HG03354 (cell line): ENCODE measurements around the gene FERMT2.
A peak's percentile ranks its signal among the peaks of the same experiment; 100 is the strongest.
"Not testable (repeated sequence)": the region's sequence is repeated elsewhere in the genome, so short reads cannot be mapped to it uniquely, and the experiment has no call there.

ENCODE experiments used
- ATAC-seq: cut with Tn5 transposase; IDR thresholded peaks from one replicate; pipeline ENCODE4 v1.9.1; 2021; ENCODE audit warnings: mild to moderate bottlenecking; ENCODE audit not compliant: unreplicated experiment, poor library complexity, severe bottlenecking

FERMT2 gene

DNA sequence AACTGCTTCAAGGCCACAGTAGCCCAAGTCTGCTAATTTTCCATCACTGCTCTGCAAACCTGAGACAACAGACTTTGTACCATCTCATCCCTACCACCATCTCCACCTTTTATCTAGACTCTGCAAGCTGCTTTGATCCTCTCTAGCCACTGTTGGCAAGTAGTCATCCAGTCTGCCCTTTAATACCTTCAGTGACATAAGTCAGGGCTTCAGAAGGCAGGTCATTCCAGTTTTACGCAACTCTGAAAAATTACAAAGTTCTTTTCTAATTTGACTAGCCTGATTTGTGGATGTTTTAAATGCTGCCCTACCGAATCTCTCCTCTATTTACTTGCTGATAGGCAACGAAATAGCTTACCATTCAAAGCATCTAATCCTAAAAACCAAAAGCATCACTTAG, 2.8 kb downstream of the FERMT2 start:
- ATAC-seq = no peak

GRCh38 chr14:52944254-52944653, 6.6 kb downstream of the FERMT2 start:
- ATAC-seq = no peak

GRCh38 chr14:52939427-52939826, 11.4 kb downstream of the FERMT2 start:
- ATAC-seq = no peak

GRCh38 chr14:52937869-52938268, 13.0 kb downstream of the FERMT2 start:
- no peak for ATAC-seq

GRCh38 chr14:52937306-52937705, 13.5 kb downstream of the FERMT2 start:
- no peak for ATAC-seq

- ATAC-seq = no peak
These were observed 14.4 kb downstream of the FERMT2 start for GRCh38 chr14:52936437-52936836.

- no peak for ATAC-seq
These were observed 15.0 kb downstream of the FERMT2 start for GRCh38 chr14:52935833-52936232.

- ATAC-seq = no peak
These were observed 16.1 kb downstream of the FERMT2 start for GRCh38 chr14:52934762-52935161.

DNA sequence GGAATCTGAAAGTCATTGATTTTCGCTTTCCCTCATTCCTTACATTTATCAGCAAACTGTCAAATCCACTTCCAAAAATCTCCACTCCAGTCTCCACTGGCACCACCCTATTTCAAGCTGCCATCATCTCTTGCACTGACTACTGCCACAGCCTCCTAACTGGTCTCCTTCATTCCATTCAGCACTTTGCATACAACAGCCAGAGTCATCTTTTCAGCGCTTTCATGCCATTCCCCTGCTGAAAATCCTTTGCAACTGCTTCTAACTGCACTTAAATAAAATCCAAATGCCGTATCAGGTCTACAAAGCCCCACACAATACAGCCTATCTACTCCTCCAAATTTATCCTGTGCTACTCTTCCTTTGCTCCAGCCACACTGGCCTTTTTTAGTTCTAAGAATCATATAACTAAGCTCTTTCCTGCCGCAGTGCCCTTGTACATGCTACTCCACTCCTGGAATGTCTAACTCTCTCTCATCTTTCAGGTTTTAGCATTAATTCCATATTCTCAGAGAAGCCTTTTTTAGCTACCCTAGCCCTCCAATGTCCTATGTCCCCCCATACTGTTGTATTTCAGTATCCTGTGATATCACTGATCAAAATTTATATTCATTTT, 21.6 kb downstream of the FERMT2 start:
- ATAC-seq = no peak

- no peak for ATAC-seq
These were observed 23.9 kb downstream of the FERMT2 start for GRCh38 chr14:52926953-52927352.

GRCh38 chr14:52923902-52924575, 26.8 kb downstream of the FERMT2 start:
- no peak for ATAC-seq

- ATAC-seq = no peak
These were observed 28.2 kb downstream of the FERMT2 start for GRCh38 chr14:52922656-52923055.

- no peak for ATAC-seq
These were observed 28.8 kb downstream of the FERMT2 start for GRCh38 chr14:52922059-52922458.

GRCh38 chr14:52920411-52920810, 30.4 kb downstream of the FERMT2 start:
- ATAC-seq = not testable (repeated sequence)

GRCh38 chr14:52919971-52920370, 30.9 kb downstream of the FERMT2 start:
- no peak for ATAC-seq

- peak; percentile 93 for ATAC-seq
These were observed 32.4 kb downstream of the FERMT2 start for GRCh38 chr14:52918486-52918885.

DNA sequence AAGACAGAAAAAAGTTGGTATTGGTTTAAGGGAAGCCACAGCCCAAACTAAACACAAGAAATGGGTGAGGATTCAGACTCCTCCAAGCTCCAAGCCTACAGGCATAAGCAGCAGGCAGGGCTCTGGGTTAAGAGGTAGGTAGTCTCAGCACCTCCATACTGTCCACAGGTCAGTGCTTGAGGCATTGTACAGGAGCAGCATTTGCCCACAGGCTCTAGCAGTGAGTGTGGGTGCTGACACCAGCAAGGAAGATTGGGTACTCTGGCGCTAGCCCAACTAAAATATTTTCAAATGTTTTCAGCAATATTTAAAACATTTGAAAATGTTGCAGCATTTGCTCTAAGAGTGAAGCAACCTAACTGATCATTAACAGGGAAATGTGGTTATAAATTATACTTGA, 33.1 kb downstream of the FERMT2 start:
- no peak for ATAC-seq

GRCh38 chr14:52914295-52914694, 36.6 kb downstream of the FERMT2 start:
- ATAC-seq = no peak

DNA sequence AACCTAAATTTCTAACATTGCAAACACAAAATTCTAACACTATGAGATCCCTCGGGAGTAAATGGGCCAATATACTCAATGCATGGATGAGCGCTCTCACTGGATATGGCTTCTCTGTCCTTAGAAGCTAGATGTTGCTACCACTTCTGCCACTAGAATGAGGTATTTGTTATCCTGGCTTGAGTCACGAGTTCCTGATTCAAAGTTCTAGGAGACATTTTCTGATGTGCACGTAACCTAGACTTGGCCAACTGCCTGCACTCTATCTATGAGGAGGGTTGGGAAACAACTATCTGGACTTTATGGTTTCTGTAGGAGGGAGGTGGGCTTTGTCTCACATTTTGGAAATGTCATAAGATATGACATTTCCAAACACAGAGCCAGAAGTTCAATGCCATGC, 37.6 kb downstream of the FERMT2 start:
- no peak for ATAC-seq

DNA sequence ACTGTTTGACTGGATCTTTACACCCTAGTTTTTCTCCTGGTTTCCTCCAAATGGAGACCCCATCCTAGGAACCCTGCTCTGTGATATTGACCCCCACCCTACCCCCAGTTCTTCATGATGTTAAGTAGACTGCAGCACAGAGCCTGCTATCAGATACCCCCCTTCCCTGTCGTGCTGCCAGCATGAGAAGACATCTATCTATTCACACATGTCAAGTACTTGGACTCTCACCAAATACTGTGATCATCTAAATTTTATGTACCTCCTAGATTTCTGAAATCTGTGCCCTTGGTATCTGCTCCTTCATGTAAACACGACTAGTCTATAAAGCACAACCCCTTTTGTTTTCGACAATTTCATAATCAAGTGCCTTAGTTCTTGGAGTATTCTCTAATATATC, 38.9 kb downstream of the FERMT2 start:
- no peak for ATAC-seq

DNA sequence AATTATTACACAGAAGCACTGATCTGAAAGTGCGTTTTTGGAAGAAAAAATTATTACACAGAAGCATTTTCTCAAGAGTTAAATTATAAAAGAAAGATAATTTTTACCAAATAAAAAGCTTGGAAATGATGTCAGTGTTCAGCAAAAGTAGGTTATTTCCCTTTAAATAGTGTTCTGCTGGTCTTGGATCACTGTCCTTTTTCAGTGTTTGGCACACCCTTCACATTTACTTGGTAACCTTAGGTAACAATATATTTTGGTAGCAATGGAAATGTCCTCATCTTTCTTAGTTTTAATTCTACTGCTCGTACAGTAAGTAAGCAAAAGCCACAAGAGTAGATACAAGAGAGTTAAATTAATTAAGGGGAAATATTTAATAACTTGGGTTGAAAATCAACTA, 40.3 kb downstream of the FERMT2 start:
- no peak for ATAC-seq

DNA sequence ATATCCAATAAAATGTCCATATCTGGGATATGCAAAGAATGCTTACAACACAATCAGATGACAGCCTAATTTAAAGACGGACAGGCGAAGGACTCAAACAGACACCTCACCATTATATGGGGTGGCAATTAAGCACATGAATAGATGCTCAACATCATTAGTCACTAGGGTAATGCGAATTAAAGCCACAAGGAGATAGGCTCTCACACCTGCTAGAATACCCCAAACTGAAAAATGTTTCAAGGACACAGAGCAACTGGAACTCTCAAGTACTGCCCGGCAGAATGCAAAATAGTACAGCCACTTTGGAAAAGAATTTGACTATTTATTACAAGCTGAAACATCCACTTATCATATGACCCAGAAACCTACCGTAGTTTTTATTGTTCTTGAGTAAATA, 42.9 kb downstream of the FERMT2 start:
- no peak for ATAC-seq
